Measurements from ENCODE around the gene NKIRAS1.

- TF ChIP-seq CTCF (IDR thresholded peaks at IDR 0.05), result no peak
- no peak for TF ChIP-seq ZFX (IDR thresholded peaks at IDR 0.05; ENCODE audit: borderline replicate concordance)
These were observed 55.1 kb downstream of the NKIRAS1 start for GRCh38 chr3:23861689-23862088.

All from 22Rv1 (cell line).